GM10847 (cell line): ENCODE data around the gene NMT1.

Experiments
- POLR2A ChIP-seq: IDR thresholded peaks from 2 replicates; pipeline ENCODE4 v1.6.1; 2011; ENCODE audit not compliant: insufficient read length; ENCODE audit errors: extremely low read depth

NMT1 gene

GRCh38 chr17:45104907-45105624 is 43.9 kb downstream of the NMT1 start:
- no peak for TF ChIP-seq POLR2A

GRCh38 chr17:45106096-45106495 is 45.0 kb downstream of the NMT1 start:
- TF ChIP-seq POLR2A: no peak

GRCh38 chr17:45106582-45106981 is 45.5 kb downstream of the NMT1 start:
- TF ChIP-seq POLR2A: no peak

GRCh38 chr17:45107293-45108010 is 46.3 kb downstream of the NMT1 start:
- no peak for TF ChIP-seq POLR2A

- no peak for TF ChIP-seq POLR2A
Observed at GRCh38 chr17:45108051-45108450, 46.9 kb downstream of the NMT1 start.

GRCh38 chr17:45108595-45109521 is 47.7 kb downstream of the NMT1 start:
- TF ChIP-seq POLR2A: no peak

GRCh38 chr17:45110676-45111611 is 49.8 kb downstream of the NMT1 start:
- TF ChIP-seq POLR2A: no peak

- no peak for TF ChIP-seq POLR2A
Observed at GRCh38 chr17:45111850-45112249, 50.7 kb downstream of the NMT1 start.

- no peak for TF ChIP-seq POLR2A
Observed at GRCh38 chr17:45112559-45113423, 51.7 kb downstream of the NMT1 start.

- TF ChIP-seq POLR2A: no peak
Observed at GRCh38 chr17:45113424-45113754, 52.3 kb downstream of the NMT1 start.

- no peak for TF ChIP-seq POLR2A
Observed at GRCh38 chr17:45114117-45114932, 53.2 kb downstream of the NMT1 start.

- TF ChIP-seq POLR2A: no peak
Observed at GRCh38 chr17:45115015-45115625, 54.0 kb downstream of the NMT1 start.
